Superior temporal gyrus (tissue), 1 donor: Measurements from ENCODE around the gene NAA10.

ENCODE experiments used
- DNase-seq: peaks from one replicate; pipeline ENCODE4 v3.0.0-alpha.2; 2016; ENCODE audit errors: extremely low spot score

The NAA10 gene

DNA sequence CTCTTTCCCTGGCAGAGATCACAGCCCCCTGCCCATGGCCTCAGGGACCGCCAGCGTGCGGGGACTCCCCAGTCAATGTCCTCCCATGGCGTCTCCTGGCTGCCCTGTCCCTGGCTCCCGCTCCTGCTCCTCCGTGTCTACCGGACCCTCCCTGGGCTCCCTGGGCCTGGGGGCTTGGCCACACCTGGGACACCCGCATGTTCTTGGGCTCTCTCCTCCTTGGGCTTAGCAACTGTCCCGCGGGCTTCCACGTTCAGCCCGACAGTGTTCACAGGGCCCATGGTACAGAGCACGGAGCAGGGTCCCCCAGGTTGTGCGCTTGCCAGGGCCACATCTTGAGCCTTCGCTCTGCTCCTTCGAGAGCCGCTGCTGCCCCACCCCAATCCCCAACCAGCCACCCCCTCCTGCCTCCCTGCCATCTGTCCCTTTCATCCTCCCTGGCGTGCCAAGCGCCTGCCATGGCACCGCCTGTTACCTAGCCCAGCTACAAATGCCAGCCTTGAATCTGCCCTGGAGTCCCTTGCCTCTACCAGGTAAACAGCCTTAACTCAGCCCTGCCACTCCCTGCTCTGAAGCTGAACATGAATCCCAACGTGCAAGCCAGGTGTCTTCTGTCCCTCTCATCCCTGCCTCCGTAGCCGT is 26.5 kb downstream of the NAA10 start:
- DNase-seq = no peak

DNA sequence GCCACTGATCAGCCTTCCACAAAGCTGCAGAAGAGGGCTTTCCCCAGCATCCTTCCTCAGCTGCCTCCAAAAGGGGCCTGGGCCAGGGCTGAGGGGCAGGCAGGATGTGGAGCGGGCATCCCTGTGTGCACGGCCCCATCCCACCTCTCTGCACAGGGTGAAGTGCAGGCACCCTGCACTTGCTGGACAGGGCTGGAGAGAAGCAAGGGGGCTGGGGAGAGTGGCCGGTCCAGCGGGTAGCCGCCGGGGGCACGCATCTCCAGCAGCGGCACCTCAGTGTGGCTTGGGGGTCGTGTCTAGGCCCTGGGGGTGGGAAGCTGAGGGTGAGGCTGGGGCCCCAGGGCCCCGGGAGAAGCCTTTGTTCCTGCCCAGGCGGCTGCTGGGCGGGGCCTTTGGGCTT is 27.4 kb downstream of the NAA10 start:
- DNase-seq = no peak

DNA sequence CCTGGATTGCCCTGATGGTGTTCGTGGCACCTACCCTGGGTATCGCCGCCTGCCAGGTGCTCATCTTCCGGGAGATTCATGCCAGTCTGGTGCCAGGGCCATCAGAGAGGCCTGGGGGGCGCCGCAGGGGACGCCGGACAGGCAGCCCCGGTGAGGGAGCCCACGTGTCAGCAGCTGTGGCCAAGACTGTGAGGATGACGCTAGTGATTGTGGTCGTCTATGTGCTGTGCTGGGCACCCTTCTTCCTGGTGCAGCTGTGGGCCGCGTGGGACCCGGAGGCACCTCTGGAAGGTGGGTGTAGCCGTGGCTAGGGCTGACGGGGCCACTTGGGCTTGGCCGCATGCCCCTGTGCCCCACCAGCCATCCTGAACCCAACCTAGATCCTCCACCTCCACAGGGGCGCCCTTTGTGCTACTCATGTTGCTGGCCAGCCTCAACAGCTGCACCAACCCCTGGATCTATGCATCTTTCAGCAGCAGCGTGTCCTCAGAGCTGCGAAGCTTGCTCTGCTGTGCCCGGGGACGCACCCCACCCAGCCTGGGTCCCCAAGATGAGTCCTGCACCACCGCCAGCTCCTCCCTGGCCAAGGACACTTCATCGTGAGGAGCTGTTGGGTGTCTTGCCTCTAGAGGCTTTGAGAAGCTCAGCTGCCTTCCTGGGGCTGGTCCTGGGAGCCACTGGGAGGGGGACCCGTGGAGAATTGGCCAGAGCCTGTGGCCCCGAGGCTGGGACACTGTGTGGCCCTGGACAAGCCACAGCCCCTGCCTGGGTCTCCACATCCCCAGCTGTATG is 28.5 kb downstream of the NAA10 start:
- no peak for DNase-seq

DNA sequence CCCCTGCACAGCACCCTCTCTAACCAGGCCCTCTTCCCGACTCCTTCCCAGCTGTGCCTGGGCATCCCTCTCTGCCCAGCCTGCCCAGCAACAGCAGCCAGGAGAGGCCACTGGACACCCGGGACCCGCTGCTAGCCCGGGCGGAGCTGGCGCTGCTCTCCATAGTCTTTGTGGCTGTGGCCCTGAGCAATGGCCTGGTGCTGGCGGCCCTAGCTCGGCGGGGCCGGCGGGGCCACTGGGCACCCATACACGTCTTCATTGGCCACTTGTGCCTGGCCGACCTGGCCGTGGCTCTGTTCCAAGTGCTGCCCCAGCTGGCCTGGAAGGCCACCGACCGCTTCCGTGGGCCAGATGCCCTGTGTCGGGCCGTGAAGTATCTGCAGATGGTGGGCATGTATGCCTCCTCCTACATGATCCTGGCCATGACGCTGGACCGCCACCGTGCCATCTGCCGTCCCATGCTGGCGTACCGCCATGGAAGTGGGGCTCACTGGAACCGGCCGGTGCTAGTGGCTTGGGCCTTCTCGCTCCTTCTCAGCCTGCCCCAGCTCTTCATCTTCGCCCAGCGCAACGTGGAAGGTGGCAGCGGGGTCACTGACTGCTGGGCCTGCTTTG is 29.2 kb downstream of the NAA10 start:
- DNase-seq = no peak

DNA sequence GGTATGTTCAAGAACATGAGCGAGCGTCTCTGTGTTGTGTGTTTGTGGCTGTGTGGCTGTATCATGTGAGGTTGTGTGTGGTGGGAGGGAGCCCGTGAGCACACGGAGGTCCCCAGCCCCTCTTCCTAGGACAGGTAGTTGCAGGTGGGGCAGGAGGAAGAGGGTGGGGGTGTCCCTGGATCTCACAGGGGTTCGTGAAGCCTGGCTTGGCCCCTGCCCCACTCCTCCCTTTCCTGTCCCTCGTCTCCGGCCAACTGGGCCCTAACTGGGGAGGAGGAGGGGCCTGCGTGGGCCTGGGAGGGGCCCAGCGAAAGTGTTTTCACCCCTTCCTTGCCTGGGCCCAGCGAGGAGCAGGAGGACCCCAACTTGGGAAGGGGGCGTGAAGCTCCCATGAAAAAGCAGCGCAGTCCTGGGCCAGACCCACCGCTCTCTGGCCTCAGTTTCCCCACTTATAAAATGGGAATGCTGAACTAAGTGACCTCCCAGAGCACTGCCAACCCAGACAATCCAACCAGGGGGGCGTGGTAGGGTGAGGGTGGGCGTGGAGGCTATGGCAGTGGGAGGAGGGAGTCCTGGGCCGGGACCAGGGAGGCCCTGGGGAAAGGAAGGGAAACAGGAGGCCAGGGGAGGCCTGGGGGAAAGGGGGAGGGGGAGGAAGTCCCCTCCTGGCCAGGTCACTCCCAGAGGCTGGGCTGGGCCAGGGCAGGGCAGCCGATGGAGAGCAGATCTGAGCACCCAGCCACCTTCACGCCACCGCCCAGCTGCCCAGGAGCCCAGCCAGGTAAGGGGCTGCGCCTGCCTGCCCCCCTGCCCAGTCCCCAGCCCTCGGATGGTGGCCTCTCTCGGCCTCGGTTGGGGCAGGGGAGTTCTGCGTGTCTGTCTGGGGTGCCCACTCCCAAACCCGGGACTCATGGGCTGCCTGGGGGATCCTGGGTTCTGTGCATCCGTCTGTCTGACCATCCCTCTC is 30.6 kb downstream of the NAA10 start, which contains the start of gene AVPR2:
TSS of gene AVPR2 (plus strand) at position 683 of the 967 bp plus-strand sequence. CDS start 473 bp downstream, outside the sequence.
- DNase-seq = no peak

DNA sequence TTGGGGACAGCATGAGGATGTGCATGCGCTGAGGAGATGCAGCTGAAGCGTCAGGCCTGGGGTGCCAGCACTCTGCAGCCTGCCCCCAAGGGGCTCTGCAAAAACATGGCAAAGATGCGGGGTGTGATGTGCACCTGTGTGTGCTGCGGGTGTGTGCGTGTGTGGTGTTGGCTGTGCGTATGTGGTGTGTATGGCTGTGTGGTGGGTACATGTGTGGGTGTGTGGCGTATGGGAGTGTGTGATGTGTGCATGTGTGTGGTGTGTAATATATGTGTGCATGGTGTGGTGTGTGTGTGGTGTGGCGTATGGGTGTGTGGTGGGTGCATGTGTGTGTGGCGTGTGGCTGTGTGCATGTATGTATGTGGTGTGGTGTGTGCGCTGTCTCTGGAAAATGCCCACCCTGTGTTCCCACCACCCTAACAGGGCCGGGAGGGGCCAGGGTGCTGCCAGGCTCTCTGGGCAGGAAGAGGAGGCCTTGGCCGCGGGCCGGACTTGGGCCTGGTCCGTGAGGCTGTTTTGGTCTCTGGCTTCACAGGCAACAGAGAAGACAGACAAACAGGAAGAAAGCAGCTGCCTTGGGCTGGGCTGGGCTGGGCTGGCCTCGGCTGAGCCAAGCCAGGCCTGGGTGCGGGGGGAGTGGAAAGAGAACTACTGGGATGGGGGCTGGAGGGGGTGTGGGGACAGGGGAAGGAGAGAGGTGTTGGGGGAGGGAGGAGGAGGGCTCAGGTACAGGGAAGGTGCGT is 31.4 kb downstream of the NAA10 start:
- DNase-seq = no peak

DNA sequence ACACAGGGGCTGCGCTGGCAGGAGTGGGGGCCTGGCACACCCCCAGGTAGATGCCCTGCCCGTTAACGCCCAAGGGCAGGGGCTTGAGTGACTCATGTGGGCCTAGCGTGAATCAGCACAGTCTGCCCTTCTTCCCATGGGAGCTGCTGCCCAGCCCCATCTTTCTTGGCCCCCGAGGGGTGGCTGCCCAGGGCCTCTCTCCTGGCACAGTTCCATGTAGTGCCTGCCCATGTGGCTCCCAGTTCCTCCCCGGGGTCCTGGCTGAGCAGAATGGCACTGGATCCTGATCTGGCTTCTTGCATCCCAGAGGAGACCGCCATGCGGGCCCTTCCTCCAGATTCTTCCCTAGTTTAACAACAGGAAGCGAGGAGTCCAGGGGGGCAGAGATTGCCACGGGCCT is 32.5 kb downstream of the NAA10 start:
- DNase-seq = no peak

DNA sequence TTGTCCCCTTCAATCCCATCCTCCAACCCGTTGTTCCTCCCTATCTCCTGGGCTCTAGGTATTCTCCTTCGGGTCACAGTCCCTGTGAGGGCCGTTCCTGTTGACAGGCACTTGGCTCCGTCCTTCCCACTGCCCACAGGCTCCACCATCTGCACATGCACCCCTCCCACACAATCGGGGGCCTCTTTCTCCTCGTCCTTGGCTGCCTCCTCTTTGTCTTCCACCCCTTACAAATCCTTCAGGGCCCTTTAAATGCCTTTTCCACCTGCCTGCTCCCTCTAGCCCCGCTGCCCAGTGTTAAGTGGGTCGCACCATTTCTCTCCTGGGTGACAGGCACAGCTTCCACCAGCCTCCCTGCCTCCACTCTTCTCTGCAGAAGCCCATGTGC is 33.1 kb downstream of the NAA10 start:
- DNase-seq = no peak

DNA sequence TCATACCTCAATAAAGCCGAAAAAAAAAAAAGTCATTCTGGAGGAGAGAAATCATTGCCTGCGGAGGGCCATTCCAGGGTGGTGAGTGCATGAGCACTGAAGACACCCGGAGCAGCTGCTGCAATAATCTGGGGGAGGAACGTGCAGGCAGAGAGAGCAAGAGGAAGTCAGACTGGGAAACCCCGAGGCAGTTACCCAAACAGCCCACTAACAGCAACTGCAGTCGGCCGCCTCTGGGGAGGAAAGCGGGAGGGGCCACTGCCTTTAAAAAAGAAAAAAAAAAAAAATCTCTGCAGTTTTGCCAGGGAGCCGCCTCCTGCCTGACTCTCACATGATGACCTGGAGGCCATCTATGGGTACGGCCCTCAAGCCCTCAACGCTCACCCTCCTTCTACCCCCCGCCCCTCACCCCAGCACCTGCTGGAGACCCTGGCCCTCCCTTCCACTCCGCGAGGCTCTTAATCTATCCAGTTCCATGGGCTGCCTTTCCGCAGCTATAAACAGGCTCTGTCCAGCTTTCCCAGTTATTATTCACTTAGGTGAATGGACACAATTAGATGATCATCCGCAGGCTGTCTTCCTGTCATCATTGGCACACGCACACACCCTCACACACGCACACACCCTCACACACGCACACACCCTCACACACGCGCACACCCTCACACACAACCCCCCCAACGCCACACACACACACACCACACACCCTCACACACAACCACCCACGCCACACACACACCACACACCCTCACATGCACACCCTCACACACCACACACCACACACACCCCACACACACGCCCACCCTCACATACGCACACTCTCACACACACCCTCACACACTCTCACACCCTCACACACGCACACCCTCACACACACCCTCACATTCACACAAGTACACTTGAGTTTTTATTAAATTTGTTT is 33.7 kb downstream of the NAA10 start:
- no peak for DNase-seq

DNA sequence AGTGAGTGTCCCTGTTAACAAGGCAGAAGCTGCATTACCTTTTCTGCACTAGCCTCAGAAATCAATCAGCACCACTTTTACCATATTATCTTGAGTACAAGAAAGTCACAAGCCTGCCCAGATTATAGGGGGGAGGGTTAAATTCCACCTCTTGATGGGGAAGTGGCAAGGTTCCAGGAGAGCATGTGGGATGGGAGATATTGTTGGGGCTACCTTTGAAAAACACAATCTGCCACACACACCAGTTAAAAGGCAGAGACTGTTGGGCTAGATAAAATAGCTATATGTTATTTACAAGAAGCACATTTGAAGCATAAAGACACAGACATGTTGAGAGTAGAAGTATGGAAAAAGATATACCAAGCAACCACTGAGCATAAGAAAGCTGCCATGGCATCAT is 36.9 kb downstream of the NAA10 start:
- no peak for DNase-seq

DNA sequence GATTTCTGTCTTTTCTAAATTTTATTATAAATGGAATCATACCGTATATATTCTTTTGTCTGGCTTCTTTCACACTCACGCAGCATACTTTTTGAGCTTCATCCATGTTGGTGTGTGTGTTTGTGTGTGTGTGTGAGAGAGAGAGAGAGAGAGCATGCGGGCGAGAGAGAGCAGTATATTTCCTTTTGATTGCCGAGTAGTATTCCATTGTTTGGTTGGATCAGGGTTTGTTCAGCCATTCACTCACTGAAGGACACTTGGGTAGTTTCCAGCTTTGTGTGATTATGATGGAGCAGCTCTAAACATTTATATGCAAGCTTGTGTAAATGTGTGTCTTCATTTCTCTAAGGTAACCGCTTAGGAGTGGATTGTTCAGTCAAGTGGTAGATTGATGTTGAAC is 45.7 kb downstream of the NAA10 start:
- no peak for DNase-seq

DNA sequence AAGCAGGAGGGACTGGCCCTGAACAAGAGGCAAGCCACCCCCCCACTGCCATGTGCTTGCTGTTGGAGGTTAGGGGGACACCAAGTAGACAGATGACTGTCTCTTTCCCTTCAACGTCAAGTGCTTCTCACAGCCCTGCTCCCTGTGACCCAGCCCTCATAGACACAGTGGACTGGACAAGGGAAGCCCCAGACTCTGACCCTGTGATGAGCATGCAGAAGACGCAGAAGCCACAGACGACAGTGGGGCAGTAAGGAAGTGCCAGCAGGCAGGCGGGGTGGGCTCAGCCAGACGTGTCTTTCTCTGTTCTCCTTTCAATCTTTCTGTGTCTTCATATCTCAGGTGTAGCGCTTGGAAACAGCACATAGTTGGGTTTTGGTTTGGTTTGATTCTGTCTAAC is 46.5 kb downstream of the NAA10 start:
- DNase-seq = no peak

DNA sequence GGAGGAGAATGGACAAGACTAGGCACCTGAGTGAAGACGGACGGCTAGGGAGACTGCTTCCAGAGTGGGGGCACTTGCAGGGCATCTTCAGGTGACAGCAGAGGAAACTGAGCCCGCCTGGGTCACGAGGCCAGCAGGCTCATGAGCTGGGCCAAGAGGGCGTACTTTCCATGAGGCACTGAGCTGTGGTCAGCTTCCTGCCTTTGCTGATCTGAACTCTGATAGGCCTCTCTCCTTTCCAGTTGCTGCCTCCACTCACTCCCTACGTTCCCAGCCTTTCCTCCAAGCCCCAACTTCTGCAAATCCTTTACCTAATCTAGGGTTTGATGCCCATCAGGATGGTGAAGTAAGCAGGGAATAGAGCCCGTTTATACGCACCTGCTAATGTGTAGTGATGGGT is 47.5 kb downstream of the NAA10 start:
- DNase-seq = no peak

DNA sequence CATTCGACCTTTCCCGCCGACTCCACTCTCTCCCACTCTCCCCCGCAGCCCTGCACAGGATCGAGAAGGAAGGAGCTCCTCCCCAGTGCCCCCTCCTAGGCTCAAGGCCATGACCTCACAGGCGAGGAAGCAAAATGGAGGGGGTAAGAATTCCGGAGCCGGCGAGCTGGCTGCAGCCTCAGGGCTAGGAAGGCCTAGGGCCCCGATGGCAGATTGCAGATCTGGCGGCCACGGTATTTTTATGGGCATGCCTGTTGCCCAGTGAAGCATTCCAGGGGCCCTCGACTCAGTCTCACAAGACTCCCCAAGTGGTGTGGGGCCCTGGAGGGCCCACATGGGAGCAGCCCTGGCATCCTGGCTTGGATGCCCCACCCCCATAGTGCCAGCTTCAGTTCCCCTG is 47.9 kb downstream of the NAA10 start:
- DNase-seq = no peak

DNA sequence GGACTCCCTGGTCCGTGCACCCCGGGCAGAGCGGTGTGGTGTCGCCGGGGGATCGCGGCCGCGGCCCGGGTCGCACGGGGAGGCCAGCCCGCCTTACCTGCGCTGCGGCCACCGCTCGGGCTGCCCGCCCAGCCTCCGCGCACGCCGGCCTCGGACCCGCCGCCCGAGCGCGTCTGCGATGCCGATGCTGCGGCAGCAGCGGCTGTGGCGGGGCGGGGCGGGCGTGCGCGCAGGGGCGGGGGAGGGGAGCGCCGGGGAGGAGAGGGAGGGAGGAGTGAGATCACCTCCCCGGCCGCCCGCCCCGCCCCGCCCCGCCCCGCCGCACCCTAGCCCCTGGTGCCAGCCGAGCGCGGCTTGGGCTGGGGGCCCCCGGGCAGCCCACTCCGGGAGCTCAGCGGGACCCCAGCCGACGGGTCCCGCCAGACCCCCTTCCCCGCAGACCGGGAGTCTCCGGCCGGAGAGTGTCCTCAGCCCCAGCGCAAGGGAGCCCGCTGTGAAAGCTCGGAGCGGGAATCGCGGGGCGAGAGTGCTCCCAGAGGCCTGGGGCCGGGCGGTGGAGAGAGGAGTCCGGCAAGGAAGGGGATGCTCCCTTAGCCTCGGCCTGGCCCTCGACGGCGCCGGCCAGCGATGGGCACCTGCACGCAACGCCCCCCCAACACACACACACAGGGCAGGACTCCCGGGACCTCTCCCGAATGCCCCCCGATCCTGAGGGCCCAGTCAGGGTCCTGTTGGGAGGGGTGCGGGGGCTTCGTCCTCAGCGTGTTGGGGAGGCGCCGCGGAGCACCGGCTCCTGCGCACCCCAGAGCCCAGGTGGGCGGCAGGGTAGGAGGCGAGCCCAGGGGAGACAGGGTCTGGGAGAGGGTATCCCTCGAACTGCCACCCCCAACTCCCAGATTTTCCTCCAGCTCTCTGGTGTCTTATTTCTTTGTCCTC is 48.6 kb downstream of the NAA10 start, which contains the start of gene L1CAM:
TSS of gene L1CAM (minus strand) at position 206 of the 936 bp plus-strand sequence. CDS start 10,337 bp downstream, outside the sequence.
- no peak for DNase-seq

DNA sequence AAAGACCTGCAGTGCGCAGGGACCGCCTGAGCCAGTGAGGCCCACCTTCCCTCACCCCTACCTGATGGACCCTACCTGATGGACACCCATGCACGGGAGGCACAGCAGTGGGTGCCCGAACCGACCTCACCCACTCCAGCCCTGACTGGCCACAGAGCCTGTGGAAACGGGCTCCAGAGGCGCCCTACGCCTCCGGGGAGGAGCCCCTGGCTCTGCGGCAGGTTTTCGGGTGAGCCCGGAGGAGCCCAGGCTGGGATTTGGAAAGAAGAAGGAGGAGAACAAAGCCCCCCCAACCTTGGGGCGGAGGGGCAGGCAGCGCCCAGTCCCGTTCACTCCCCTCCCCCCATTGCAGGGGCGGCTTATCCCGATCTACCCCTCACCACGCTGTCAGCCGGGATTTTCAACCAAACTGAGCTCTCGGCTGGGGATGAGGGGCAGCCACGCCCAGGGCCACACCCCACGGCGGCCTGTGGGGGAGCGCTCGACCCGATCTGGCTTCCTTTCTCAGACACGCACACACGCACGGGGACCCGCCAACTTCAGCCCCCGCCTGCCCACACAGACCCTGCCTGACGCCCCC is 49.5 kb downstream of the NAA10 start:
- DNase-seq = no peak

DNA sequence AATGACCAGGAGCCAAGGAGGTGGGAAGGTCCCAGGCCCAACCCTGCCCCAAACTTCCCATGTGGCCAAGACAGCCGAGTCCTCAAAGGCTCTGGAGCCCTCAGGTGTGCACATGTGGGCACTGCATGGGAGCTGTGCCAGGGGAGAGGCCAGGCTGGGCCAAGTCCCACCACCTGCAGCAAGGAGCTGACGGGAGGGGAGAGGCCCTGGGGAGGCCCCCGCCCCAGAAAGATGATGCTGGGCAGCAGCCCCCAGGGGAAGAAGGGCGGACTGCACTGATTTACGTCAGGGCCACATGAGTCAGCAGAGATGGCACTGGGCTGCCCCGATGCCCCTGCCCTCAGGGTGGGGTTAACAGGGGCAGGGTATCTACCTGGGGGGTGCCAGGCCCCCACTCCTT is 50.2 kb downstream of the NAA10 start:
- DNase-seq = no peak

DNA sequence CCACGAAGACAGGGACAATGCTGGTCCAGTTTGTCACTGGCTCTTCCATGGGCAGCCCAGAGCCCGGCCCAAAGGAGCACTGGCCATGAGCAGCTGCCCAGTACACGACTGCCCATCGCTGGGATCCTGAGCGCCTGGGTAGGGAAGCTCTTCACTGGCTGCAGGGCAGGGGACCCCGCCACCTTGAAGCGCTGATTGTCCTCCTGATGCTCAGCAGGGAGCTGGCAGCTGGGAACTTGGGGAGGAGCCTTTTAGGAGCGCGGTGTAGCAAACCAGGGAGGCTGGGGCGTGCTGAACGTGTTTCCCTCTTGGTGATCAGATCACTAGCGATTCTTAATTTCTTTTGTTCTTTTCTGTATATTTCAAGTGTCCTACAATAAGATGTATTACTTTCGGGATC is 50.7 kb downstream of the NAA10 start:
- no peak for DNase-seq
